Cardiac septum (tissue), 1 donor: ENCODE data around the gene ATG9B. TPM values are rescaled to one million over a fixed set of nuclear protein-coding genes. Genes with fewer than 3 reads are reported as not detected.
A peak's percentile ranks its signal among the peaks of the same experiment; 100 is the strongest.

ENCODE experiments used
- DNase-seq: peaks from one replicate; pipeline ENCODE4 v3.0.0-alpha.2; 2020; ENCODE audit warnings: low spot score
- intact Hi-C: fragments of 100-400 bp; cut with DNase I; formaldehyde crosslinking; loops from one replicate; pipeline ENCODE4 v1.14.0; 2022
- total RNA-seq: library from RNA; stranded (reverse); fragmentation: NEBNext Ultra II Directional; extraction: Animal tissue kit (Norgen Biotek cat#: 25700); gene quantifications from one replicate; pipeline ENCODE4 v1.2.1, GENCODE V29; 2021
- donor health status: DM: no; HTN: no; CAD: no.

ATG9B gene
- total RNA-seq, 1 donor from 2014 or later = 0.13 TPM

DNA sequence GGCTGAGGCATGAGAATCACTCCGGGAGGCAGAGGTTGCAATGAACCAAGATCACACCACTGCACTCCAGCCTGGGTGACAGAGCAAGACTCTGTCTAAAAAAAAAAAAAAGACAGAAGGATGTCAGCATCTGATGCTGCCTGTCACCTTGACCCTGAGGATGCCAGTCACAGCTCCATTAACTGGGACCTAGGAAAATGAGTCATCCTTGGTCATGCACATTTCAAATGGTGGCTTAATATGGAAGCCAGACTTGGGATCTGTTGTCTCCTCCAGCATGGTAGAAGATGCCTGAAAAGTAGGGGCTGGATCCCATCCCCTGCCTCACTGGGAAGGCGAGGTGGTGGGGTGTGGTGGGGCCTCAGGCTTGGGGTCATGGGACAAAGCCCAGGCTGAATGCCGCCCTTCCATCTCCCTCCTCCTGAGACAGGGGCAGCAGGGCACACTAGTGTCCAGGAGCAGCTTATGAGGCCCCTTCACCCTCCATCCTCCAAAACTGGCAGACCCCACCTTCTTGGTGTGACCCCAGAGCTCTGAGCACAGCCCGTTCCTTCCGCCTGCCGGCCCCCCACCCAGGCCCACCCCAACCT lies 32.1 kb downstream of the ATG9B start:
- intact Hi-C loops = no loop called here
- no peak for DNase-seq

DNA sequence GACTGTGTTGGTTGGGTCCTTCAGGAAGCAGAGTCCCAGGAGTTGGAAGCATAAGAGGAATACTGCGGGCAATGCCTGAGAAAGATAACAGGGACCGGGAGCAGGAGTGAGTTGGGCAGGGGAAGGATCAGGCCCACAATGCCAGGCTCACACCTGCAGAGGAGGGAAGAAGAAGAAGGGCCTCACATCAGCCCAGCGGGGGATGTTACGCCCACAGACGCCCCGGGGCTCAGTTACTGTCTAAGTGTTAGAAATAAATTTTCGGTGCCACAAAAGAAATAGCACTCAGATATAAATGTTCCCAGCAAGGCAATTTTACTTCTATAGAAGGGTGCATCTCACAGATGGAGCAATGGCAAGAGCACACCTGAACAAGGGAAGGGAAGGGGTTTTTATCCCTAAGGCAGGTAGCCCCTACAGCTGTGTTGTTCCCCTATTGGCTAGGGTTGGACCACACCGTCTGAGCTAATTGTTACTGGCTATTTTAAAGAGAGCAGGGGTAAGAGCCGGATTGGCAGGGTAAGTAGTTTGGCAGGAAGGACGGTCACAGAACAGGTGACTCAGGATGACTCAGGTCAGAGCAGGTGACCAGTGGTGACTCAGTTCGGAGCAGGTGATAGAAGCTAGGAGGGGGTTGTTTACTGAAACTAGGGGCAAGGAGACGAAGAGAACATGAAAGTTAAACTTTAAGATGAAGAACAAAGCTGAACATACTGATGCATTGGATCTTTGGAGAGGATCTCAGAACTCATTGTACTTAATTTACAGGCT lies 33.7 kb downstream of the ATG9B start, which contains the start of gene NOS3:
NOS3 (plus strand) TSS at position 602 of the 771 bp plus-strand sequence. CDS start 2,787 bp downstream, outside the sequence.
- no peak for DNase-seq

GRCh38 chr7:150989456-150989855 lies 34.8 kb downstream of the ATG9B start:
- intact Hi-C loops = loop anchor here (2.0 kb wide), 1 partner anchor 211 kb away; no protein-coding TSS in a partner anchor
- no peak for DNase-seq

More for the DNA sequence above, 33.7 kb downstream of the ATG9B start, which contains the start of gene NOS3:
- intact Hi-C loops = no loop called here

- intact Hi-C loops = loop anchor here (1.0 to 2.0 kb wide), 2 partner anchors 90 to 210 kb away; no protein-coding TSS in a partner anchor
These were observed 35.8 kb downstream of the ATG9B start for GRCh38 chr7:150988230-150989226.

DNA sequence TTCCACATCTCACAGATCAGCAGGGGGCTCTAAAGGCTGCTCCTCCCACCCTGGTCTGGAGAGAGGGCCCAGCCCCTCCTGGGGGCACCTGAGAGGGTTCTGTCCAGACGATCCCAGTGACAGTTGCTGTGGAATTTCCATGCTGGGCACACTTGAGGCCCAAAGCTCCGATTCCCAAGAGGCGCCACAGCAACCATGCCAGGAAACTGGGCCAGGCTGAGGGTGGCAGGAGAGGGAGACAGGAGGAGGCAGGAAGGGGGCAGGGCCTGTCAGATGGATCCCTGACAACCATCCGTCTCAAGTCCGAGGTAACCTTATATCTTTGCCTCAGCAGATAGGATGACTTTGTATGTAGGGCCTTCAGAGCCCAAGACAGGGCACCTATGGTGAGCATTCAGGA lies 37.7 kb downstream of the ATG9B start:
- intact Hi-C loops = loop anchor here (1.0 kb wide), 1 partner anchor 23 kb away; no protein-coding TSS in a partner anchor
- no peak for DNase-seq

More at GRCh38 chr7:150988230-150989226, 35.8 kb downstream of the ATG9B start:
- DNase-seq = peak; percentile 87

DNA sequence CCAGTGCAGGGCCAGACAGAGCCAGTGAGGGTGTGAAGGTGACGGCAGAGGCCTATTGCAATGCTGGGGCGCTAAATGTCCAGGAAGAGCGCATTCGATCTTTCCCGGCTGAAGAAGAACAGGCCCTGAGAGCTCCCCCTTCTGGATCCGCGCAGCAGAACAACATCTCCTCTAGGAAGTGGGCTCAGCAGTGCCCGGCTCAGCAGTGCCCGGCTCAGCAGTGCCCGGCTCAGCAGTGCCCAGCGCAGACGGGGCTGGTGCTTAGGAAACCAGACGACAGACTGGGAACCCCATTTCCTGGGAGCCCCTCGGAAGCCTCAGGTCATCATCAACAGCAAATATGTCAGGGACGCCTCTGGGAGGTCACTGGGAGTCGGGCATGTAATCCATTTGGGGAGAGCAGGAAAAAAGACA lies 38.2 kb downstream of the ATG9B start:
- no peak for DNase-seq
- intact Hi-C loops = loop anchor here (1.0 kb wide), 1 partner anchor 23 kb away; no protein-coding TSS in a partner anchor

GRCh38 chr7:150983893-150984368 lies 40.4 kb downstream of the ATG9B start:
- DNase-seq = no peak

DNA sequence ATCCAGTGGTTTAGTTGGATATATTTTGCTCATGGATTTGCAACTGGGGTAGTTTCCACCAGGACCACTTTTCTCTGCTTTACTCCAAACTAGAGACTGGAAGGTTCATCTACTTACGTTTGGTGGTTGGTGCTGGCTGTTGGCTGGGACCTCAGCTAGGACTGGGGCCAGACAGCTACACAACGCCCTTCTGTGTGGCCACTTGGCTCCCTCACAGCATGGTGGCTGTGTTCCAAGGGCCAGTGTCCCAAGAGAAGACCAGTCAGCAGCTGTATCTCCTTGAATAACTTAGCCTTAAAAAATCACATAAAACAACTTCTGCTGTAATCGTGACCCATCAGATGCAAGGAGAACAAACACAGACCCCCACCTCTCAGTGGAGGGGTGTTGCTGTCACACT lies 41.9 kb downstream of the ATG9B start:
- DNase-seq = no peak
- intact Hi-C loops = no loop called here

More at GRCh38 chr7:150983893-150984368, 40.4 kb downstream of the ATG9B start:
- intact Hi-C loops = no loop called here

- intact Hi-C loops = no loop called here
- no peak for DNase-seq
These were observed 42.6 kb downstream of the ATG9B start for GRCh38 chr7:150981644-150982043.

DNA sequence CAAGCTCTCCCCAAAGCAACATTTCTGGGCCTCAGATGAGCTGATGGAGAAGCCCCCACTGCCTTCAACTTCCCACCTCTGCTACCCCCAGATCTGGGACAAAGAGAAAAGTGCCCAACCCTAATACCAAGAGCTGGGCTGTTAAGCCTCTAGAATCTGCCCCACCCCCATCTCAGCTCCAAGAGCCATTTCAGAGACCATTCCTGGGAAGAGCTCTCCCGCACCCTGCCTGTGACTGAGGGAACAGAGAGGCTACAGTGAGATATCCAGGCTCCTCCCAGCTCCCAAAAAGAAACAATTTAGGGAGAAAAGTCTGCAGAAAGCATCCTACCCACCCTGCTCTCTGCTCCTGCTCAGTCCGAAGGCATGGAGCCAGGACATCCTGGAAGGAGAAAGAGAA lies 43.6 kb downstream of the ATG9B start:
- intact Hi-C loops = no loop called here

GRCh38 chr7:150979713-150980390 lies 44.4 kb downstream of the ATG9B start:
- intact Hi-C loops = loop anchor here (2.0 kb wide), 1 partner anchor 15 kb away; no protein-coding TSS in a partner anchor

More for the DNA sequence above, 43.6 kb downstream of the ATG9B start:
- DNase-seq = no peak

GRCh38 chr7:150978126-150978789 lies 46.0 kb downstream of the ATG9B start, which contains the start of gene KCNH2:
Gene KCNH2 (minus strand): TSS chr7:150978321. CDS start chr7:150977913, 408 bp downstream.
- intact Hi-C loops = loop anchor here (2.0 kb wide), 1 partner anchor 13 kb away; no protein-coding TSS in a partner anchor
- DNase-seq = no peak

More at GRCh38 chr7:150979713-150980390, 44.4 kb downstream of the ATG9B start:
- no peak for DNase-seq

- intact Hi-C loops = loop anchor here (2.0 kb wide), 1 partner anchor 13 kb away; no protein-coding TSS in a partner anchor
- no peak for DNase-seq
These were observed 46.7 kb downstream of the ATG9B start for GRCh38 chr7:150977382-150978125.

GRCh38 chr7:150976529-150977381 lies 47.5 kb downstream of the ATG9B start:
- no peak for DNase-seq
- intact Hi-C loops = no loop called here

DNA sequence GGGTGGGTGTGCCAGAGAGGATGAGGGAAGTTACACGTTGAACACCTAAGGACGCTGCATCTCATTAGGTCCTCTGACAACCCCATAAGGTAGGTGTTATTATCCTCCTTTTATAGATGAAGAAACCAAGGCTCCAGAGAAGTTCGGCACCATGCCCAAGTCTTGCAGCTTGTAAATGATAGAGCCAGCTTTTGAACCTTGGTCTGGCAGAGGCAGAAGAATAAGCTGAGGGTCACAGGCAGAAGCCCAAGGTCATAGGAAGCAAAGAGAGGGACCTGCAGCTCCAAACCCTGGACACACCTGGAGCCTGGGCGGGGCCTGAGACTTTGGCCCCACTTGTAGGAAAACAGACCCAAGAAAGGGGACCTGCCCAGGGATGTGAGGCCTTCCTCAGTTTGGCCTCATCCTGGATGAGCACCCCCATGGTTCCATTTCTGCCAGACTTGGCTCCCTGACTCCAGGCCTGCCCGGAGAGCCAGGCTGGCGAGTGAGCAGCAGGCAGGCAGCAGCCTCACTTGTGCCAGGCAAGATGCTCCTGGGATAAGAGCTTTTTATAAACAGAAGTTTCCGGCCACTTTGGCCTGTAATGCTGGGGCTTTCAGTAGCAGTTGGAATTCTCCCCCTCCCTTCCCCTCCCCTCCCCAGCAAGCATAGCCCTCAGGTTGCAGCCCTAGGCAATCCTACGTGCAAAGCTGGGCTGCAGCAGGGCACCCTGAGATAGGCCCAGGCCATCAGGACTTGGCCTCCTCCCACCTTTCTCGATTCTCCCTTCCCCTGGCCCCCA lies 48.6 kb downstream of the ATG9B start:
- intact Hi-C loops = no loop called here
- DNase-seq = no peak
